Uterus (tissue), 4 donors: ENCODE results near the gene CDH15. TPM values are rescaled to one million over a fixed set of nuclear protein-coding genes. Genes with fewer than 3 reads are reported as not detected.
"Not testable (repeated sequence)": the region's sequence is repeated elsewhere in the genome, so short reads cannot be mapped to it uniquely, and the experiment has no call there.

Experiments used
- DNase-seq, 2 donors: peaks; one replicate each; pipeline ENCODE4 v3.0.0-alpha.2; 2019 to 2020
- H3K27ac ChIP-seq, 2 donors: fragments of 200-600 bp; sonication (generic); 1 replicate in 1 of 2; 2 replicates in 1 of 2; pipeline ENCODE4 v1.5.1; 2016 to 2018
- H3K27me3 ChIP-seq, 2 donors: fragments of 200-600 bp; sonication (generic); one replicate each; pipeline ENCODE4 v1.5.1; 2018 to 2019; ENCODE audit warnings: control low read depth in 1 of 2
- H3K36me3 ChIP-seq, 2 donors: fragments of 200-600 bp; sonication (generic); one replicate each; pipeline ENCODE4 v1.5.1; 2019; ENCODE audit warnings: control low read depth in 1 of 2
- H3K4me1 ChIP-seq, 2 donors: fragments of 200-600 bp; sonication (generic); one replicate each; pipeline ENCODE4 v1.5.1; 2018 to 2019; ENCODE audit warnings: control low read depth in 1 of 2
- H3K4me3 ChIP-seq, 2 donors: fragments of 200-600 bp; sonication (generic); 1 replicate in 1 of 2; 2 replicates in 1 of 2; pipeline ENCODE4 v1.5.1; 2018 to 2019; ENCODE audit warnings: mild to moderate bottlenecking in 1 of 2
- H3K9me3 ChIP-seq, 2 donors: fragments of 200-600 bp; sonication (generic); one replicate each; pipeline ENCODE4 v1.5.1; 2019; ENCODE audit warnings: control low read depth in 1 of 2
- POLR2A ChIP-seq, 2 donors: fragments of 450-650 bp; IDR thresholded peaks; one replicate each; pipeline ENCODE4 v1.6.1; 2016; ENCODE audit warnings: antibody characterized with exemption in 2 of 2, mild to moderate bottlenecking in 1 of 2, moderate library complexity in 1 of 2
- intact Hi-C: fragments of 100-400 bp; cut with DNase I; formaldehyde crosslinking; loops from one replicate; pipeline ENCODE4 v1.15.1; 2023; ENCODE audit warnings: low total_unique reads
- total RNA-seq, 4 donors: library from RNA; depleted of rRNA in 3 of 4; stranded (reverse); fragments of >200 nt in 3 of 4; gene quantifications; one replicate each; pipeline versions ENCODE4 v1.1.0 to v1.2.4, GENCODE V29; 2014 to 2023
- TF ChIP-seq, protein P1 (sequence below), 4 experiments: fragments of 200-600 bp in 2 of 4; fragments of 450-650 bp in 2 of 4; sonication (generic) in 2 of 4; IDR thresholded peaks; one replicate each; pipeline ENCODE4 v1.5.1; 2016 to 2019; ENCODE audit warnings: antibody characterized with exemption in 4 of 4, mild to moderate bottlenecking in 2 of 4, moderate library complexity in 1 of 4
- donor health status: DM: yes; HTN: yes; CAD: no.

Gene CDH15
- total RNA-seq, 4 donors from 2014 or later, result 0.21 TPM; not detected in 3

- TF ChIP-seq, protein P1, sequence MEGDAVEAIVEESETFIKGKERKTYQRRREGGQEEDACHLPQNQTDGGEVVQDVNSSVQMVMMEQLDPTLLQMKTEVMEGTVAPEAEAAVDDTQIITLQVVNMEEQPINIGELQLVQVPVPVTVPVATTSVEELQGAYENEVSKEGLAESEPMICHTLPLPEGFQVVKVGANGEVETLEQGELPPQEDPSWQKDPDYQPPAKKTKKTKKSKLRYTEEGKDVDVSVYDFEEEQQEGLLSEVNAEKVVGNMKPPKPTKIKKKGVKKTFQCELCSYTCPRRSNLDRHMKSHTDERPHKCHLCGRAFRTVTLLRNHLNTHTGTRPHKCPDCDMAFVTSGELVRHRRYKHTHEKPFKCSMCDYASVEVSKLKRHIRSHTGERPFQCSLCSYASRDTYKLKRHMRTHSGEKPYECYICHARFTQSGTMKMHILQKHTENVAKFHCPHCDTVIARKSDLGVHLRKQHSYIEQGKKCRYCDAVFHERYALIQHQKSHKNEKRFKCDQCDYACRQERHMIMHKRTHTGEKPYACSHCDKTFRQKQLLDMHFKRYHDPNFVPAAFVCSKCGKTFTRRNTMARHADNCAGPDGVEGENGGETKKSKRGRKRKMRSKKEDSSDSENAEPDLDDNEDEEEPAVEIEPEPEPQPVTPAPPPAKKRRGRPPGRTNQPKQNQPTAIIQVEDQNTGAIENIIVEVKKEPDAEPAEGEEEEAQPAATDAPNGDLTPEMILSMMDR (IDR thresholded peaks at IDR 0.05), result no peak
- TF ChIP-seq POLR2A (IDR thresholded peaks at IDR 0.05), result no peak
- Histone ChIP-seq H3K27me3 (no peaks in the 10 kb centered on the region), H3K4me3 (peak overlapping the region in 1 of 2 donors; percentile 34), H3K4me1 (peaks cover 0 to 8% of the 10 kb centered on the region in 2 donors), H3K27ac (no peak overlapping the region), H3K9me3 (no peaks in the 10 kb centered on the region), H3K36me3 (no peaks in the 10 kb centered on the region)
- DNase-seq, result no peak
- intact Hi-C loops, result no loop called here
Measured at GRCh38 chr16:89191033-89191900, 19.7 kb downstream of the CDH15 start.

GRCh38 chr16:89191901-89192185 lies 20.3 kb downstream of the CDH15 start:
- H3K27me3 ChIP-seq, result no peaks in the 10 kb centered on the region
- DNase-seq, result no peak

DNA sequence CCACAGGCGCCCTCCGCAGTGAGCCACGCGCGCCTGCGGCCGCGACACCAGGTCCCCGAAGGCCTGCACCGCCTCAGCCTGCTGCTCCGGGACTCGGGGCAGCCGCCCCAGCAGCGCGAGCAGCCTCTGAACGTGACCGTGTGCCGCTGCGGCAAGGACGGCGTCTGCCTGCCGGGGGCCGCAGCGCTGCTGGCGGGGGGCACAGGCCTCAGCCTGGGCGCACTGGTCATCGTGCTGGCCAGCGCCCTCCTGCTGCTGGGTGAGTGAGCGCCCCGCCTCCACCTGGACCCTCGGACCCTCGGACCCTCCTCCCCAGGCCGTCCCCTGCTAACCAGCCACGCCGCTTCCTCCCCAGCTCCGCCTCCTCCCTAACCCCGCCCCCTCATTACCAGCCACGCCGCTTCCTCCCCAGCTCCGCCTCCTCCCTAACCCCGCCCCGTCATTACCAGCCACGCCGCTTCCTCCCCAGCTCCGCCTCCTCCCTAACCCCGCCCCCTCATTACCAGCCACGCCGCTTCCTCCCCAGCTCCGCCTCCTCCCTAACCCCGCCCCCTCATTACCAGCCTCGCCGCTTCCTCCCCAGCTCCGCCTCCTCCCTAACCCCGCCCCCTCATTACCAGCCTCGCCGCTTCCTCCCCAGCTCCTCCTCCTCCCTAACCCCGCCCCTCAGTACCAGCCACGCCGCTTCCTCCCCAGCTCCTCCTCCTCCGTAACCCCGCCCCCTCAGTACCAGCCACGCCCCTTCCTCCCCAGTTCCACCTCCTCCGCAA lies 20.8 kb downstream of the CDH15 start:
- peak overlapping the region in 1 of 2 donors; percentile 34 for H3K4me3 ChIP-seq
- H3K27ac ChIP-seq, H3K4me1 ChIP-seq, H3K9me3 ChIP-seq, intact Hi-C loops, H3K27me3 ChIP-seq, H3K36me3 ChIP-seq: not testable (repeated sequence)
- peak; percentile 39 to 64 for DNase-seq

More at GRCh38 chr16:89191901-89192185, 20.3 kb downstream of the CDH15 start:
- no peak overlapping the region for H3K27ac ChIP-seq
- H3K4me3 ChIP-seq, result peak overlapping the region in 1 of 2 donors; percentile 34
- H3K36me3 ChIP-seq, result no peaks in the 10 kb centered on the region
- H3K4me1 ChIP-seq, result peaks cover 0 to 8% of the 10 kb centered on the region in 2 donors
- intact Hi-C loops, result no loop called here
- no peaks in the 10 kb centered on the region for H3K9me3 ChIP-seq
- TF ChIP-seq POLR2A (IDR thresholded peaks at IDR 0.05), result no peak
- TF ChIP-seq, protein P1 (IDR thresholded peaks at IDR 0.05), result no peak

DNA sequence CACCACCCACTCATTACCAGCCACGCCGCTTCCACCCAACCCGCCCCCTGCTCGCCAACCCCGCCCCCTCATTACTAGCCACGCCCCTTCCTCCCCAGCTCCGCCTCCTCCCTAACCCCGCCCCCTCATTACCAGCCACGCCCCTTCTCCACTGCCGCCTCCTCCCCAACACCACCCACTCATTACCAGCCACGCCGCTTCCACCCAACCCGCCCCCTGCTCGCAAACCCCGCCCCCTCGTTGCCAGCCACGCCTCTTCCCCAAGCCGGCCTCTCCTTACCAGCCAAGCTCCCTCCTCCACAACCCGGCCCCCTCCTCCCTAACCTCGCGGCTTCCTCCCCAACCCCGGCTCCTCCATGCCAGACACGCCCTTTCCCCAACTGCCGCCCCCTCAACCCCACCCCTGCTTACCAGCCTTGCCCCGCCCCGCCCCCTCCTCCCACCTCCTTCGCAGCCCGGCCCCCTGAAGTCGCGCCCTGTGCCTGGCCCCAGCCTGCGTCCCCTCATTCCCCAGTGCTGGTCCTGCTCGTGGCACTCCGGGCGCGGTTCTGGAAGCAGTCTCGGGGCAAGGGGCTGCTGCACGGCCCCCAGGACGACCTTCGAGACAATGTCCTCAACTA lies 21.5 kb downstream of the CDH15 start:
- DNase-seq, result peak in 1 of 2 donors; percentile 42
- intact Hi-C loops, result no loop called here
- peaks cover 0 to 8% of the 10 kb centered on the region in 2 donors for H3K4me1 ChIP-seq
- no peaks in the 10 kb centered on the region for H3K36me3 ChIP-seq
- TF ChIP-seq, protein P1 (IDR thresholded peaks at IDR 0.05), result no peak
- TF ChIP-seq POLR2A (IDR thresholded peaks at IDR 0.05), result no peak
- no peaks in the 10 kb centered on the region for H3K9me3 ChIP-seq
- no peak overlapping the region for H3K27ac ChIP-seq
- H3K4me3 ChIP-seq, result no peak overlapping the region
- no peaks in the 10 kb centered on the region for H3K27me3 ChIP-seq

GRCh38 chr16:89193576-89194293 lies 22.2 kb downstream of the CDH15 start:
- no peak for DNase-seq
- Histone ChIP-seq H3K9me3 (no peaks in the 10 kb centered on the region), H3K4me3 (no peak overlapping the region), H3K4me1 (peaks cover 0 to 8% of the 10 kb centered on the region in 2 donors), H3K27me3 (peaks cover 0 to 2% of the 10 kb centered on the region in 2 donors), H3K27ac (no peak overlapping the region), H3K36me3 (no peaks in the 10 kb centered on the region)
- TF ChIP-seq, protein P1 (IDR thresholded peaks at IDR 0.05), result no peak
- TF ChIP-seq POLR2A (IDR thresholded peaks at IDR 0.05), result no peak
- intact Hi-C loops, result no loop called here
